ELR (cell line): ENCODE measurements around the gene OTUB2.
A peak's percentile ranks its signal among the peaks of the same experiment; 100 is the strongest.

ENCODE experiments used
- DNase-seq: peaks from one replicate; pipeline ENCODE4 v3.0.0-alpha.2; 2015; ENCODE audit warnings: low read depth

Gene OTUB2

GRCh38 chr14:94026173-94026888 lies at the start of gene OTUB2:
OTUB2 (plus strand) TSS chr14:94026340; CDS start chr14:94026538, 198 bp downstream.
- peak; percentile 100 for DNase-seq

GRCh38 chr14:93976477-93977057 lies 49.6 kb upstream of the OTUB2 start, which contains the start of gene ASB2:
ASB2 (minus strand) TSS chr14:93976570; CDS start chr14:93964539, 12,031 bp downstream.
- DNase-seq: no peak

- DNase-seq: no peak
These were observed 49.0 kb upstream of the OTUB2 start for GRCh38 chr14:93977171-93977570.

- no peak for DNase-seq
These were observed 48.2 kb upstream of the OTUB2 start for GRCh38 chr14:93977790-93978581.

GRCh38 chr14:93978735-93979134 lies 47.4 kb upstream of the OTUB2 start:
- no peak for DNase-seq

- DNase-seq: no peak
These were observed 45.5 kb upstream of the OTUB2 start for GRCh38 chr14:93980456-93981201.

GRCh38 chr14:93981316-93982229 lies 44.6 kb upstream of the OTUB2 start:
- DNase-seq: no peak

- no peak for DNase-seq
These were observed 43.7 kb upstream of the OTUB2 start for GRCh38 chr14:93982230-93983007.

- DNase-seq: peak; percentile 68
These were observed 42.1 kb upstream of the OTUB2 start for GRCh38 chr14:93984070-93984469.

GRCh38 chr14:93984987-93985410 lies 41.1 kb upstream of the OTUB2 start:
- peak; percentile 84 for DNase-seq

GRCh38 chr14:93986955-93987354 lies 39.2 kb upstream of the OTUB2 start:
- no peak for DNase-seq

- no peak for DNase-seq
These were observed 38.8 kb upstream of the OTUB2 start for GRCh38 chr14:93987376-93987775.

GRCh38 chr14:93987815-93988476 lies 38.2 kb upstream of the OTUB2 start:
- DNase-seq: no peak

GRCh38 chr14:93989939-93990338 lies 36.2 kb upstream of the OTUB2 start:
- DNase-seq: no peak

- DNase-seq: no peak
These were observed 34.9 kb upstream of the OTUB2 start for GRCh38 chr14:93991212-93991611.

- no peak for DNase-seq
These were observed 34.5 kb upstream of the OTUB2 start for GRCh38 chr14:93991649-93992048.

GRCh38 chr14:93993382-93993781 lies 32.8 kb upstream of the OTUB2 start:
- no peak for DNase-seq

GRCh38 chr14:93994919-93995682 lies 31.0 kb upstream of the OTUB2 start:
- DNase-seq: peak; percentile 87

GRCh38 chr14:93996130-93996695 lies 29.9 kb upstream of the OTUB2 start:
- no peak for DNase-seq
